GM12873 (cell line): ENCODE results near the gene DAZ4.
"Not testable (repeated sequence)": the region's sequence is repeated elsewhere in the genome, so short reads cannot be mapped to it uniquely, and the experiment has no call there.

Experiments used
- TF ChIP-seq, protein P1 (sequence below): IDR thresholded peaks from 2 replicates; pipeline ENCODE4 v1.5.1; 2012; ENCODE audit warnings: low read depth, mild to moderate bottlenecking, moderate library complexity, low read length, control low read depth; ENCODE audit not compliant: insufficient read depth; ENCODE audit errors: missing control alignments

Gene DAZ4, protein sequence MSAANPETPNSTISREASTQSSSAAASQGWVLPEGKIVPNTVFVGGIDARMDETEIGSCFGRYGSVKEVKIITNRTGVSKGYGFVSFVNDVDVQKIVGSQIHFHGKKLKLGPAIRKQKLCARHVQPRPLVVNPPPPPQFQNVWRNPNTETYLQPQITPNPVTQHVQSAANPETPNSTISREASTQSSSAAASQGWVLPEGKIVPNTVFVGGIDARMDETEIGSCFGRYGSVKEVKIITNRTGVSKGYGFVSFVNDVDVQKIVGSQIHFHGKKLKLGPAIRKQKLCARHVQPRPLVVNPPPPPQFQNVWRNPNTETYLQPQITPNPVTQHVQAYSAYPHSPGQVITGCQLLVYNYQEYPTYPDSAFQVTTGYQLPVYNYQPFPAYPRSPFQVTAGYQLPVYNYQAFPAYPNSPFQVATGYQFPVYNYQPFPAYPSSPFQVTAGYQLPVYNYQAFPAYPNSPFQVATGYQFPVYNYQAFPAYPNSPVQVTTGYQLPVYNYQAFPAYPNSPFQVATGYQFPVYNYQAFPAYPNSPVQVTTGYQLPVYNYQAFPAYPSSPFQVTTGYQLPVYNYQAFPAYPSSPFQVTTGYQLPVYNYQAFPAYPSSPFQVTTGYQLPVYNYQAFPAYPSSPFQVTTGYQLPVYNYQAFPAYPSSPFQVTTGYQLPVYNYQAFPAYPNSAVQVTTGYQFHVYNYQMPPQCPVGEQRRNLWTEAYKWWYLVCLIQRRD

GRCh38 chrY:24833619-24834018 is at the start of gene DAZ4:
Gene DAZ4, plus strand, starts transcription at chrY:24833919. Its CDS starts 208 bp downstream, at chrY:24834127.
- TF ChIP-seq, protein P1, sequence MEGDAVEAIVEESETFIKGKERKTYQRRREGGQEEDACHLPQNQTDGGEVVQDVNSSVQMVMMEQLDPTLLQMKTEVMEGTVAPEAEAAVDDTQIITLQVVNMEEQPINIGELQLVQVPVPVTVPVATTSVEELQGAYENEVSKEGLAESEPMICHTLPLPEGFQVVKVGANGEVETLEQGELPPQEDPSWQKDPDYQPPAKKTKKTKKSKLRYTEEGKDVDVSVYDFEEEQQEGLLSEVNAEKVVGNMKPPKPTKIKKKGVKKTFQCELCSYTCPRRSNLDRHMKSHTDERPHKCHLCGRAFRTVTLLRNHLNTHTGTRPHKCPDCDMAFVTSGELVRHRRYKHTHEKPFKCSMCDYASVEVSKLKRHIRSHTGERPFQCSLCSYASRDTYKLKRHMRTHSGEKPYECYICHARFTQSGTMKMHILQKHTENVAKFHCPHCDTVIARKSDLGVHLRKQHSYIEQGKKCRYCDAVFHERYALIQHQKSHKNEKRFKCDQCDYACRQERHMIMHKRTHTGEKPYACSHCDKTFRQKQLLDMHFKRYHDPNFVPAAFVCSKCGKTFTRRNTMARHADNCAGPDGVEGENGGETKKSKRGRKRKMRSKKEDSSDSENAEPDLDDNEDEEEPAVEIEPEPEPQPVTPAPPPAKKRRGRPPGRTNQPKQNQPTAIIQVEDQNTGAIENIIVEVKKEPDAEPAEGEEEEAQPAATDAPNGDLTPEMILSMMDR: not testable (repeated sequence)

DNA sequence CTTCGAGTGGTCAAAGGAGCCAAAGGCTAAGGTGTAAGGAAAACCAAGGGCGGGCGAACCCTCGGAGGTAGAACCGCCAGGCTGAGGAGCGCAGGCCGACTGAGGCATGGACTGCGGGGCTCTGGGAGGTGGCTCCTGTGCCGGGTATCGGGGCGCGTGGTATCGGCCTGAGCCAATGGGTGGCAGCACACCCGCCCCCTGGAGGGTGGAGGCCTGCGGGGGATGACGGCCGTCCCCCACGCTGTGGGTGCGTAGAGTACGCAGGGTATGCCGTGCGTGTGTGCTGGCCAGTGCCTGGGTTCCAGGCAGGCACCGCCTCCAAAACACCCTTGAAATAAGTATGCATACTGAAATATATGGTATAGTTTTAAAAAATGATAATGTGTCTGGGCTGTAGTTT is 20.4 kb upstream of the DAZ4 start, which contains the start of gene DAZ3:
Gene DAZ3, minus strand, starts transcription at position 101 of the 400 bp plus-strand sequence. CDS start 208 bp downstream, outside the sequence.
- TF ChIP-seq, protein P1: not testable (repeated sequence)
